Neutrophil (primary cell): ENCODE data around the gene ZP4.

ENCODE experiments used
- H3K27ac ChIP-seq: fragments of 200-600 bp; sonication (generic); 2 replicates; pipeline ENCODE4 v1.5.1; 2016; ENCODE audit warnings: mild to moderate bottlenecking, moderate library complexity
- H3K27me3 ChIP-seq: fragments of 200-600 bp; sonication (generic); 2 replicates; pipeline ENCODE4 v1.6.0; 2016; ENCODE audit warnings: mild to moderate bottlenecking
- H3K36me3 ChIP-seq: fragments of 200-600 bp; sonication (generic); 2 replicates; pipeline ENCODE4 v1.5.1; 2017
- H3K4me1 ChIP-seq, 2 experiments: fragments of 200-600 bp in 1 of 2; sonication (generic) in 1 of 2; 1 replicate in 1 of 2; 2 replicates in 1 of 2; pipeline versions ENCODE4 v1.5.1 to v1.6.1; 2013 to 2016; ENCODE audit warnings: low read depth in 1 of 2, low read length in 1 of 2, mild to moderate bottlenecking in 1 of 2, moderate library complexity in 1 of 2; ENCODE audit not compliant: control insufficient read depth in 1 of 2, insufficient read depth in 1 of 2
- H3K4me3 ChIP-seq, 2 experiments: fragments of 200-600 bp in 1 of 2; sonication (generic) in 1 of 2; 1 replicate in 1 of 2; 2 replicates in 1 of 2; pipeline ENCODE4 v1.5.1; 2013 to 2016; ENCODE audit warnings: low read depth in 1 of 2, low read length in 1 of 2, mild to moderate bottlenecking in 1 of 2, moderate library complexity in 1 of 2
- H3K9me3 ChIP-seq: fragments of 200-600 bp; sonication (generic); 2 replicates; pipeline ENCODE4 v1.5.1; 2016
- TF ChIP-seq, protein P1 (sequence below): fragments of 200-600 bp; sonication (generic); IDR thresholded peaks from 2 replicates; pipeline ENCODE4 v1.5.1; 2016; ENCODE audit warnings: antibody characterized with exemption

ZP4 gene

GRCh38 chr1:237890822-237891221, at the start of gene ZP4:
ZP4 (minus strand) TSS chr1:237890922; CDS start chr1:237890635, 287 bp downstream.
- Histone ChIP-seq H3K4me3 (no peak within 1 kb of the TSS), H3K36me3 (no peaks in the 10 kb centered on the region), H3K27me3 (no peaks in the 10 kb centered on the region), H3K4me1 (no peaks in the 10 kb centered on the region), H3K9me3 (no peaks in the 10 kb centered on the region), H3K27ac (no peak within 1 kb of the TSS)
- TF ChIP-seq, protein P1, sequence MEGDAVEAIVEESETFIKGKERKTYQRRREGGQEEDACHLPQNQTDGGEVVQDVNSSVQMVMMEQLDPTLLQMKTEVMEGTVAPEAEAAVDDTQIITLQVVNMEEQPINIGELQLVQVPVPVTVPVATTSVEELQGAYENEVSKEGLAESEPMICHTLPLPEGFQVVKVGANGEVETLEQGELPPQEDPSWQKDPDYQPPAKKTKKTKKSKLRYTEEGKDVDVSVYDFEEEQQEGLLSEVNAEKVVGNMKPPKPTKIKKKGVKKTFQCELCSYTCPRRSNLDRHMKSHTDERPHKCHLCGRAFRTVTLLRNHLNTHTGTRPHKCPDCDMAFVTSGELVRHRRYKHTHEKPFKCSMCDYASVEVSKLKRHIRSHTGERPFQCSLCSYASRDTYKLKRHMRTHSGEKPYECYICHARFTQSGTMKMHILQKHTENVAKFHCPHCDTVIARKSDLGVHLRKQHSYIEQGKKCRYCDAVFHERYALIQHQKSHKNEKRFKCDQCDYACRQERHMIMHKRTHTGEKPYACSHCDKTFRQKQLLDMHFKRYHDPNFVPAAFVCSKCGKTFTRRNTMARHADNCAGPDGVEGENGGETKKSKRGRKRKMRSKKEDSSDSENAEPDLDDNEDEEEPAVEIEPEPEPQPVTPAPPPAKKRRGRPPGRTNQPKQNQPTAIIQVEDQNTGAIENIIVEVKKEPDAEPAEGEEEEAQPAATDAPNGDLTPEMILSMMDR, result no peak

GRCh38 chr1:237938553-237938952, 47.8 kb upstream of the ZP4 start:
- no peak overlapping the region for H3K27ac ChIP-seq
- no peaks in the 10 kb centered on the region for H3K9me3 ChIP-seq
- TF ChIP-seq, protein P1, result no peak
- H3K27me3 ChIP-seq, result no peaks in the 10 kb centered on the region
- H3K36me3 ChIP-seq, result no peaks in the 10 kb centered on the region
- H3K4me1 ChIP-seq, result no peaks in the 10 kb centered on the region
- H3K4me3 ChIP-seq, result no peak overlapping the region

DNA sequence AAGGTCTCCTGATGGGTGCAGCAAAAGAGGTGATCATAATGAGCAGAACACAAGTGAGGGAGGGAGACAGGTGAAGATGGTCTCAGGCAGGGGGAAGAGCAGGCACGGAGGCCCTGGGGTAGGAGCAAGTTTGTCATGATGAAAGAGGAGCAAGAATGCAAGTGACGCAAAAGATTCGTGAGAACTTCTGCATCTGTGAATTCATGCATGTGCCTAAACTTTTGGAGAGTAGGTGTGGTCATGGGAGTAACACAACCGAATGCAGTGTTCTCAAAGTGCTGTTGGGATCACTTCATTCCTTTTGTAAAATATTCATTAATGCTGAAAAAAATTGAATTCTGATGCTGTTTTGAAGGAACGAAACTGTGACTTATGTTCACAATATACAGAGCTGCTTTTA, 47.3 kb upstream of the ZP4 start:
- Histone ChIP-seq H3K4me1 (no peaks in the 10 kb centered on the region), H3K36me3 (no peaks in the 10 kb centered on the region), H3K4me3 (no peak overlapping the region), H3K9me3 (no peaks in the 10 kb centered on the region), H3K27me3 (no peaks in the 10 kb centered on the region), H3K27ac (no peak overlapping the region)
- TF ChIP-seq, protein P1, result no peak

DNA sequence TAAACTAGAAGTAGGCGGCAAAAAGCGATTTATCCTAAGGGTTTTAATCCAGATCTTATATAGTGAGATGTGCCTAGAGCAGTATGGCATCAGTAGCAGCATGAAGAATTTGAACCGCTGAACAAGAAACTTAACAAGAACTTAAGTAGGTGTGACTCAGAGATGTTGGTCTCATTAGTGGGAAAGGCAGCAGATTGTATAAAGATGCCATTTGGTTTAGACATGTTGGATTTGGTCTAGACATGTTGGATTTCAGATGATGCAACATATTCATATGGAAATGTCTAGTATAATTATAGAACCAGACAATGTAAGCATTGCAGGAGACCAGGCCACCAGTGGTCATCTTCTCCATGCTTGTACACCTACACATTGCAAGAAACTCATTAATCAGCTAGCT, 42.1 kb upstream of the ZP4 start:
- TF ChIP-seq, protein P1, result no peak
- no peak overlapping the region for H3K27ac ChIP-seq
- H3K4me3 ChIP-seq, result no peak overlapping the region
- no peaks in the 10 kb centered on the region for H3K4me1 ChIP-seq
- H3K27me3 ChIP-seq, result no peaks in the 10 kb centered on the region
- no peaks in the 10 kb centered on the region for H3K9me3 ChIP-seq
- no peaks in the 10 kb centered on the region for H3K36me3 ChIP-seq

DNA sequence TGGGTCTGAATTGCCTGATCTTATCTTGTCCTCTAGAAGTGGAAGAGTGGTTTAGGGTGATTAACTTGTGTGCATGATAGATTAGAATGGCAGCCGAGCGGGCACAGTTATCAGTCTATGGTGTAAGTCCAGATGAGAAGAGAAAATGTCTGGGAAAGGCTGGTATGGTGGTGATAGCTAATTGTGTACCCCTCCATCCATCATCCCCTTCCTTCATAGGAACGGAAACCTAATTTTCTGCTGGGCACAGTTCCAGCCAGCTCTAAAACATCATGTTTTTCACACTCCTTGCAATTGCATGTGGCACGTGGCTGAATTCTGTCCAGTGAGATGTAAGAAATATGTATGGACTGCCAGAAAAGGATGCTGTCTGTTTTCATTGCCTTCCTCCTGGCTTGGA, 40.9 kb upstream of the ZP4 start:
- H3K4me3 ChIP-seq, result no peak overlapping the region
- TF ChIP-seq, protein P1, result no peak
- H3K4me1 ChIP-seq, result no peaks in the 10 kb centered on the region
- no peaks in the 10 kb centered on the region for H3K9me3 ChIP-seq
- no peaks in the 10 kb centered on the region for H3K36me3 ChIP-seq
- no peak overlapping the region for H3K27ac ChIP-seq
- no peaks in the 10 kb centered on the region for H3K27me3 ChIP-seq

DNA sequence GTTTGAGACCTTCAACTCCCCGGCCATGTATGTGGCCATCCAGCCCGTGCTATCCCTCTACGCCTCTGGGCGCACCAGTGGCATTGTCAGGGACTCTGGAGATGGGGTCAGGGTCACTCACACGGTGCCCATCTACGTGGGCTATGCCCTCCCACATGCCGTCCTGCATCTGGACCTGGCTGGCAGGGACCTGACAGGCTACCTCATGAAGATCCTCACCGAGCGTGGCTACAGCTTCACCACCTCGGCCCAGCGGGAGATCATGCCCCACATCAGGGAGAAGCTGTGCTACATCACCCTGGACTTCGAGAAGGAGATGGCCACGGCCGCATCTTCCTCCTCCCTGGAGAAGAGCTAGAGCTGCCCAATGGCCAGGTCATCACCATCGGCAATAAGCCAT, 36.5 kb upstream of the ZP4 start:
- no peaks in the 10 kb centered on the region for H3K36me3 ChIP-seq
- no peak overlapping the region for H3K27ac ChIP-seq
- TF ChIP-seq, protein P1, result no peak
- no peaks in the 10 kb centered on the region for H3K9me3 ChIP-seq
- no peaks in the 10 kb centered on the region for H3K4me1 ChIP-seq
- H3K27me3 ChIP-seq, result no peaks in the 10 kb centered on the region
- no peak overlapping the region for H3K4me3 ChIP-seq
